OCI-LY1 (cell line): ENCODE measurements around the gene TRPC3.

Experiments
- EZH2 ChIP-seq: fragments of 200-600 bp; sonication (generic), shearing (Covaris generic); IDR thresholded peaks from 2 replicates; pipeline ENCODE4 v1.8.0; 2017; ENCODE audit warnings: borderline replicate concordance, mixed run types, mild to moderate bottlenecking, antibody characterized with exemption, low read length, moderate library complexity, mixed read lengths
- TF ChIP-seq, protein P1 (sequence below): fragments of 200-600 bp; sonication (generic), shearing (Covaris generic); IDR thresholded peaks from 2 replicates; pipeline ENCODE4 v1.5.1; 2017; ENCODE audit warnings: mild to moderate bottlenecking, antibody characterized with exemption, low read length, moderate library complexity, mixed read lengths

GRCh38 chr4:121990489-121990888, 38.6 kb upstream of the TRPC3 start:
- TF ChIP-seq, protein P1, sequence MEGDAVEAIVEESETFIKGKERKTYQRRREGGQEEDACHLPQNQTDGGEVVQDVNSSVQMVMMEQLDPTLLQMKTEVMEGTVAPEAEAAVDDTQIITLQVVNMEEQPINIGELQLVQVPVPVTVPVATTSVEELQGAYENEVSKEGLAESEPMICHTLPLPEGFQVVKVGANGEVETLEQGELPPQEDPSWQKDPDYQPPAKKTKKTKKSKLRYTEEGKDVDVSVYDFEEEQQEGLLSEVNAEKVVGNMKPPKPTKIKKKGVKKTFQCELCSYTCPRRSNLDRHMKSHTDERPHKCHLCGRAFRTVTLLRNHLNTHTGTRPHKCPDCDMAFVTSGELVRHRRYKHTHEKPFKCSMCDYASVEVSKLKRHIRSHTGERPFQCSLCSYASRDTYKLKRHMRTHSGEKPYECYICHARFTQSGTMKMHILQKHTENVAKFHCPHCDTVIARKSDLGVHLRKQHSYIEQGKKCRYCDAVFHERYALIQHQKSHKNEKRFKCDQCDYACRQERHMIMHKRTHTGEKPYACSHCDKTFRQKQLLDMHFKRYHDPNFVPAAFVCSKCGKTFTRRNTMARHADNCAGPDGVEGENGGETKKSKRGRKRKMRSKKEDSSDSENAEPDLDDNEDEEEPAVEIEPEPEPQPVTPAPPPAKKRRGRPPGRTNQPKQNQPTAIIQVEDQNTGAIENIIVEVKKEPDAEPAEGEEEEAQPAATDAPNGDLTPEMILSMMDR = no peak
- TF ChIP-seq EZH2 = no peak
